IMR-90 (cell line): Measurements from ENCODE around the gene NOL4L.

Experiments
- BHLHE40 ChIP-seq: fragments of 150-350 bp; IDR thresholded peaks from 2 replicates; pipeline ENCODE4 v1.6.1; 2016; ENCODE audit warnings: mild to moderate bottlenecking, low read depth, low read length
- CHD1 ChIP-seq: IDR thresholded peaks from 2 replicates; pipeline ENCODE4 v1.6.1; 2012; ENCODE audit warnings: low read depth, low read length, improper control_type of control experiment
- FOS ChIP-seq: fragments of 150-350 bp; IDR thresholded peaks from 2 replicates; pipeline ENCODE4 v1.6.1; 2016; ENCODE audit warnings: low read depth, low read length
- MXI1 ChIP-seq: IDR thresholded peaks from 2 replicates; pipeline ENCODE4 v1.6.1; 2012; ENCODE audit warnings: low read depth, mild to moderate bottlenecking, low read length, moderate library complexity, borderline replicate concordance
- NFE2L2 ChIP-seq: fragments of 150-350 bp; IDR thresholded peaks from 2 replicates; pipeline ENCODE4 v1.6.1; 2016; ENCODE audit warnings: low read depth, mild to moderate bottlenecking, low read length
- POLR2A ChIP-seq: IDR thresholded peaks from 2 replicates; pipeline ENCODE4 v1.6.1; 2012; ENCODE audit warnings: mild to moderate bottlenecking, low read depth, low read length
- RAD21 ChIP-seq: IDR thresholded peaks from 2 replicates; pipeline ENCODE4 v1.6.1; 2012; ENCODE audit warnings: low read length, improper control_type of control experiment
- RFX5 ChIP-seq: IDR thresholded peaks from 2 replicates; pipeline ENCODE4 v1.8.0; 2012; ENCODE audit warnings: low read depth, mild to moderate bottlenecking, low read length, moderate library complexity
- SMC3 ChIP-seq: fragments of 150-350 bp; IDR thresholded peaks from 2 replicates; pipeline ENCODE4 v1.6.1; 2016; ENCODE audit warnings: low read depth, mild to moderate bottlenecking, antibody characterized with exemption, low read length, moderate library complexity
- TF ChIP-seq, protein P1 (sequence below): conservative IDR thresholded peaks from 2 replicates; pipeline ENCODE4 v1.5.1; 2012; ENCODE audit warnings: mild to moderate bottlenecking, low read depth, low read length, improper control_type of control experiment
- TF ChIP-seq, protein P2 (sequence below): fragments of 150-350 bp; IDR thresholded peaks from 2 replicates; pipeline ENCODE4 v1.6.1; 2017; ENCODE audit warnings: mild to moderate bottlenecking, antibody characterized with exemption, low read length, low read depth
- TF ChIP-seq, protein P3 (sequence below): fragments of 150-350 bp; IDR thresholded peaks from 2 replicates; pipeline ENCODE4 v1.6.1; 2016; ENCODE audit warnings: low read depth, mild to moderate bottlenecking, low read length, moderate library complexity, borderline replicate concordance

DNA sequence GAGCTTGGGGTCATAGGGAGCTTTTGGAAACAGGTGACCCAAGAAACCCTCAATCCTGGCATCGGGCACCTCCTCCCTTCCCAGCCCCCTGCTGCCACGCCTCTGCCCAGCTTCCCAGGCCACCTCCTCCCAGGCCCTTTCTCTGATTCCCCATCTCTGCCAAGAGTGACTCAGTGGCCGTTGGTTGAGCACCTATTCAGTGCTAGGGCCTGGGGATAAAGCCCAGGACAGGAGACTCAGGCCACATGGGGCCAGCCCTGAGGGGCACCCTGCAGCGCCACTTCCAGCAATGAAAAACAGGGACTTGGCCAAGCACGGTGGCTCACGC is 116.9 kb downstream of the NOL4L start:
- TF ChIP-seq RFX5 (no peak), POLR2A (no peak), NFE2L2 (no peak), SMC3 (no peak), BHLHE40 (no peak), RAD21 (no peak), CHD1 (no peak), MXI1 (no peak), FOS (no peak)
- TF ChIP-seq, protein P1, sequence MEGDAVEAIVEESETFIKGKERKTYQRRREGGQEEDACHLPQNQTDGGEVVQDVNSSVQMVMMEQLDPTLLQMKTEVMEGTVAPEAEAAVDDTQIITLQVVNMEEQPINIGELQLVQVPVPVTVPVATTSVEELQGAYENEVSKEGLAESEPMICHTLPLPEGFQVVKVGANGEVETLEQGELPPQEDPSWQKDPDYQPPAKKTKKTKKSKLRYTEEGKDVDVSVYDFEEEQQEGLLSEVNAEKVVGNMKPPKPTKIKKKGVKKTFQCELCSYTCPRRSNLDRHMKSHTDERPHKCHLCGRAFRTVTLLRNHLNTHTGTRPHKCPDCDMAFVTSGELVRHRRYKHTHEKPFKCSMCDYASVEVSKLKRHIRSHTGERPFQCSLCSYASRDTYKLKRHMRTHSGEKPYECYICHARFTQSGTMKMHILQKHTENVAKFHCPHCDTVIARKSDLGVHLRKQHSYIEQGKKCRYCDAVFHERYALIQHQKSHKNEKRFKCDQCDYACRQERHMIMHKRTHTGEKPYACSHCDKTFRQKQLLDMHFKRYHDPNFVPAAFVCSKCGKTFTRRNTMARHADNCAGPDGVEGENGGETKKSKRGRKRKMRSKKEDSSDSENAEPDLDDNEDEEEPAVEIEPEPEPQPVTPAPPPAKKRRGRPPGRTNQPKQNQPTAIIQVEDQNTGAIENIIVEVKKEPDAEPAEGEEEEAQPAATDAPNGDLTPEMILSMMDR: no peak
- TF ChIP-seq, protein P2, sequence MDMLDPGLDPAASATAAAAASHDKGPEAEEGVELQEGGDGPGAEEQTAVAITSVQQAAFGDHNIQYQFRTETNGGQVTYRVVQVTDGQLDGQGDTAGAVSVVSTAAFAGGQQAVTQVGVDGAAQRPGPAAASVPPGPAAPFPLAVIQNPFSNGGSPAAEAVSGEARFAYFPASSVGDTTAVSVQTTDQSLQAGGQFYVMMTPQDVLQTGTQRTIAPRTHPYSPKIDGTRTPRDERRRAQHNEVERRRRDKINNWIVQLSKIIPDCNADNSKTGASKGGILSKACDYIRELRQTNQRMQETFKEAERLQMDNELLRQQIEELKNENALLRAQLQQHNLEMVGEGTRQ: no peak
- TF ChIP-seq, protein P3, sequence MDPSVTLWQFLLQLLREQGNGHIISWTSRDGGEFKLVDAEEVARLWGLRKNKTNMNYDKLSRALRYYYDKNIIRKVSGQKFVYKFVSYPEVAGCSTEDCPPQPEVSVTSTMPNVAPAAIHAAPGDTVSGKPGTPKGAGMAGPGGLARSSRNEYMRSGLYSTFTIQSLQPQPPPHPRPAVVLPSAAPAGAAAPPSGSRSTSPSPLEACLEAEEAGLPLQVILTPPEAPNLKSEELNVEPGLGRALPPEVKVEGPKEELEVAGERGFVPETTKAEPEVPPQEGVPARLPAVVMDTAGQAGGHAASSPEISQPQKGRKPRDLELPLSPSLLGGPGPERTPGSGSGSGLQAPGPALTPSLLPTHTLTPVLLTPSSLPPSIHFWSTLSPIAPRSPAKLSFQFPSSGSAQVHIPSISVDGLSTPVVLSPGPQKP: no peak
